GM19324 (cell line): Measurements from ENCODE around the gene VAV3.

Experiments
- ATAC-seq: cut with Tn5 transposase; IDR thresholded peaks from one replicate; pipeline ENCODE4 v1.9.1; 2021; ENCODE audit warnings: mild to moderate bottlenecking, moderate library complexity; ENCODE audit not compliant: unreplicated experiment, low FRiP score

Gene VAV3

DNA sequence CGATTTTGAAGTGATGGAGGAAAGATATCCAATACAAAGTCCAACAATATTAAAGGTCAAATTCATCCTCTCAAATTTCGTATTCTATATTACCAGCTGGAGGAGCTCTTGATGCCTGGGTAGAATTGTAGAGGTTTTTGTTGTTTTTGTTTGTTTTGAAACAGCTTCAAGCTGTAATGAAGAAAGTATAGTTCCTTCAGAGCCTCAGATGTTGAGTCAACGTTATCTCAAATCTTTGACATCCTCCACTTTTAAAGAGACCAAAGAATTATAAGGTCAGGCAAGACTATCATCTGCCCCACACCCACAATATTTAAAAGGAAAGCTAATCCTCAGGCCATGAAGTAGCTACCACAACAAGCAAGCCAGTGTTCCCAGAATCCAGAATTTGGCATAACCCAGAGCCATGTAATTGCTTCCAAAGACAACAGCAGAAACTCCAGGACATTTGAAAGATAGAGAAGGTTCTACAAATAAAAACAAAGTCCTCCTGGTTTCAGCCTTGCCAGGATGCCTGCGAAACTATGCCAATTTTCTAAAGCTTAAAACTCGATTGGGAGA, 24.9 kb downstream of the VAV3 start:
- no peak for ATAC-seq

DNA sequence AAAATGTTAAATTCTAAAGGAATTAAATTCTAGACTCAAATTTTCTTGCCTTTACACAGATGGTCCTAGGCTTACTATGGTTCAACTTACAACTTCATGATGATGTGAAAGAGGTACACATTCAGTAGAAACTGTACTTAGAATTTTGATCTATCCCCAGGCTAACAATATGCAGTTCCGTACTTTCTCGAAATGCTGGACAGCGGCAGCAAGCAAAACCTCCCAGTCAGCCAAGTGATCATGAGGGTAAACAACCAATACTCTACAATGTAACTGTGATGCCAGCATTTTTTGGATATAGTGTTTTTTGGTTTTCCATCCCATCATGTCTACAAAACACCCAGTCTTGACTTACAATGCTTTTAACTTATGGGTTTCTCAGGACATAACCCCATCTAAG, 25.7 kb downstream of the VAV3 start:
- ATAC-seq: no peak

GRCh38 chr1:107936498-107937481, 28.2 kb downstream of the VAV3 start:
- ATAC-seq: no peak

GRCh38 chr1:107935396-107936064, 29.4 kb downstream of the VAV3 start:
- peak; percentile 67 for ATAC-seq

GRCh38 chr1:107934578-107934977, 30.4 kb downstream of the VAV3 start:
- ATAC-seq: no peak

DNA sequence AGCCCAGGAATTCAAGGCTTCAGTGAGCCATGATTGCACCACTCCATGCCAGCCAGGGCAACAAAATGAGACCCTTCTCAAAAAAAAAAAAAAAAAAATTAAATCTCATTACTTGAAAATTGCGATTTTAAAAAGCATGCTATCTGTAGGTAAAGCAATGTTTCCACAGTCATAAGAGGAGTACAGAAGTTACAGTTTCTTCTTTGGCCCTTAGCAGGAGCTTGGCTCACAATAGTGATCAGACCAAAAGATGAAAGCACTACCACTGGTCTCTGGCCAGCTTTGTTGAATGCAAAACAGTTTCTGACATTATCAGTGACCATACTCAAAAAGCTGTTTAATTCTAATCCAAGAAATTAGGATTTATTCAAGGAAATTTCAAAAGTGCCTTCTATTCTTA, 31.2 kb downstream of the VAV3 start:
- no peak for ATAC-seq

DNA sequence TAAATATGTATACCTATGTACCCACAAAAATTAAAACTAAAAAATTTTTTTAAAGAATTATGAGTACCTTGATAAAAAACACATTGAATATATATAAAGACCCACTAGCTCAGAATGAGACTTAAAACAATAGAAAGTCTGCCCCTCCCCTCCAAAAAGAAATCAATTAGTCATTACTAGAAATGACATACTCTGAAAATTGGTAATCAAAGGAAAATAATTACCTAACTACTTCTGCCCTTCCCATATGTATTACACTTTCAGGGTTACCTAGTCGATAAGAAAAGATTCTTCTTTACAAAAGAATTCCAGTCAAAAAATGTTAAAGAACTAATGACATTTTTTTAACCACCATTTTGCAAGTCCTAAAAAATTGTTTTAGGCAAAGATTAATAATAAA, 34.7 kb downstream of the VAV3 start:
- ATAC-seq: no peak

DNA sequence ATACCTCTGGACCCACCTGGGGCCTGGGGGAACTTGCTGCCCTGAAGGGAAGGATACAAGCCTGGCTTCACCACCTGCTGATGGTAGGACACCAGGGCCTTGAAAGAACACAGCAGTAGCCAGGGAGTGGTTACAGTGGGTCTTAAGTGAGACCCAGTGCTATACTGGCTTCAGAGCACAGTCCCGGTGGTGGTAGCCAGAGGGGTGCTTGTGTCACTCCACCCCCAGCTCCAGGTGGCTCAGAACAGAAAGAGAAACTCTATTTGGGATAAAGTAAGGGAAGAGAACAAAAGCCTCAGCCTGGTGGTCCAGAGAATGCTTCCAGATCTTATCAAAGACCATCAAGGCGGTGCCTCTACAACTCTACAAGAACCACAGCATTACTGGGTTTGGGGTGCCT, 37.2 kb downstream of the VAV3 start:
- ATAC-seq: no peak

- ATAC-seq: no peak
Measured at GRCh38 chr1:107926436-107927080, 38.4 kb downstream of the VAV3 start.

GRCh38 chr1:107925565-107925964, 39.4 kb downstream of the VAV3 start:
- no peak for ATAC-seq

DNA sequence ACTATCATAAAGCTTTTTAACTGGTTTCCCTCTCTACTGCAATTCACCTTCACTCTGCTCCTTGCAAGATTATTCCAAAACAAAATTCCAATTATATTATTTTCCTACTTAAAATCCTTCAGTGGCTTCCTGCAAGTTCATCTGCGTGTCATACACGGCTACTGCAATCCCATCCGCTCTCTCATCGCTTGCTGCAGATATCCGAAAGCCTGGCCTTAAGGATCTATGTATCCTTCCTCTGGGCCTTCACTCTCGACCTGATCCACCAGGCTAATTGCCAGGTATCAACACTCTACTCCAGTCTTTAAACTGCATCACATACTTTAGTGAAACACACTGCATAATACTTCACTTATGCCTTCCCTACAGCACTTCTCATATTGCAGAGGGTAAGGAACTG, 44.0 kb downstream of the VAV3 start:
- ATAC-seq: no peak

- ATAC-seq: no peak
Measured at GRCh38 chr1:107920561-107920960, 44.4 kb downstream of the VAV3 start.

DNA sequence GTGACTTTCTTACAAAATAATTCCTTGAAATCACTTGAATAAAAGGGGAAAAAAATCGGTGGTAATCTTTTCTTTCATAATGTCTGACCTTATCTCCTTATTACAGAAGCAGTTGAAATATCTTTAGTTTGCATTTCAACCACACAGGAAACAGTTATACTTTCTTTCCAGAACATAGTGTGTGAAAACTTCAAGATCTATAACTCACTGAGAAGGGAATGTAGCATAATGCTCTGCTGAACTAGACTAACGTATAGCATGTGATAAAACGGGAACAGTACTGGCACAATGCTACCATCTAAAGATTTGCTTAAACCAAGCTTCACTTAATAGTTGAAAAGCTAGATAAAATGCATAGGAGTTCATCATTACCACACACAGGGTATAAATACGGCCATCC, 45.0 kb downstream of the VAV3 start:
- no peak for ATAC-seq

DNA sequence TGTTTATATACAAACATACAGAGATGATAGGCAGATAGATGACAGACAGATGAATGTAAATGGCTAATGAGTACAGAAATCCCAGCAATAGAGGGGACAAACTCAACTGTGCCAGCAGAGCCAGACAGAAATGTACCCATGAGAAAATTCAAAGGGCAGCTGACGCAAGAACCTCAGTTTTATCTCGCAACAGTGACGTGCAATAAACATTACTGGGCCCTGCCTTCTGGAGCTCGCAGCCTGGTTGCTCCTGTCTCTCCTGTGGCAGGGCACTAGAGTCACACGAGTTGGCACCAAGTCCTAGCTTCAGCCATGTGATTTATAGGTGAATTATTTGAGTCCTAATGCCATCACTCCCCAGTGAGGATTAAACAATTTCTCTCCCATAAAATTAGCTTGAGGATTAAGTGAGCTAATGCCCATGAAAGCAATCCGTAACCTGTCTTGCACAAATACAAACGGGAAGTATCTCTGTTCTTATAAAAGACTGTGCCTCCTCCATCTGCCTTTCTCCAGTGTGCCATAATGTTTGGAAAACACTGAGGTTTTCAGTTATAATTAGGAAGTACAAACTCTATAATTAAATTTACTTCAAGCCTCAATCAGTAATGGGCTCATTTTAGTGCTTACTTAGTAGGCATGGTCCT, 50.7 kb downstream of the VAV3 start:
- no peak for ATAC-seq

DNA sequence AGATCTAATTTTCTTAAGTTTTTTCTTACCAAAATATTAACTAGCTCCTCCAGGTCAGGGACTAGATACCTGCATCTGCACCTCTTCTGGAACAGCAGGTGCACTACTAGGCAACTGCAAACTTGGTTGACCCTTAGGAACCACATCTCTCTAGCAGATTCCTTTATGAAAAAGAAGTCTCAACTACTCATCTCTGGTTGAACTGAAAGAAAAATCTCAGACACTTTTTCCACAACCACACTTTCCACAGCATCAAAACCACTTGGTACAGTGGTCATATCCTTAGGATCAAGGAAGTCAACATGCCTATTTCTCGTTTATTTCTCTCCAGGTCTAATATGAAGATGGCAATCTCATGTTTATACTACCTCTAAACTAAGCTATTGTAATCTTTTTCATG, 52.3 kb downstream of the VAV3 start:
- ATAC-seq: no peak

DNA sequence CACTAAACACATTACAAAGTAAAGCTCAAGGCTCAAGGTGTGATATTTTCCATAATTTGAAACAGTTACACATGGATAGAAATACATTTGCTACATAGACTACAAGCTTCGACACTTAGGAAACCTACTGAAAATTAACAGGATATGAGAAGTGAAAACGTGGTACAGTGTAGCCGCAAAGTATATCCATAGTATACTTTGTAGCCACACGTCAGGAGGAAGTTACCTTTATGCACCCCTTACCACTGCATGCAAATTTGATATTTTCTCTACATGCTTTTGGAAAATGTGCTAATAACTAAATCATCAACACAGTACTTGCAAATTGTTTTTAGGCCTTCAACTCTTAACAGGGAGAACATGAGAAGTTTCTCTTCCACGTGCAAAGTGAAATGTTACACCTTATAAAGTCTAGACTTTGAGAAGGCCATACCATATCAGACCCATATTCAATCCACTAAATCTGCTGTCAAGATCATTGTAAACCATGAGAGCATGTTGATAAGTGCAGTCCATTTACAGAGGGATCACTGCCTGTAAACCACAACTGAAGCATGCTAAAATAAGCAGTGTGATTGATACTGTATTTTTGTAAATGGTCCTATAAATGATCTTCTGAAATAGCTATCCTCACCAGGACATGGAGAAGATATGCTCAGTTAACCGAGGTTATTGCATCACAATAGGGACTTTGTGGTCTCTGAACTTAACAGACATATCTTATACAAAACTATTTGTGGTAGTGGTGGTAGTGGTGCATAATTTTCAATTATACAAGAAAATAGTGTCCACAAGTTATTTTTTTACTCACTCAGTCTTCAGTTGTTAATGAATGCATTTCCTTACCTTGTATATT, 64.7 kb downstream of the VAV3 start:
- no peak for ATAC-seq

DNA sequence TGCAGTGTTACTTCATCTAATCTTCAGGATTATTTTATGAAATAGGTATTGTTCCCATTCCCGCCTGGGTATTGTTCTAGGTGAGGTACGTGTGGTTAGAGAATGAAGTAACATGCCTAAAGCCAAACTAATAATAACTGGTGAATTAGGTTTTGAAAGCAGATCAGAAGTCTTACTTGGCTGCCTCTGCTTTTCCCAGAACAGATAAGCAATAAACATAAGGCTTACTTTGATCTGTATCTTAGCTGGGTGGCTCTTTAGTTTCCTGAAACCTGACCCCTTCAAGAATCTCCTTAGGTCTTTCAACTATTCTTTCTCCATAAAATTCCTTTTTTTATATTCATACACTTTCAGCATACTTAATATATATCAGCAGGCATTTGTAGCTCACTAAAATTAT, 65.3 kb downstream of the VAV3 start:
- no peak for ATAC-seq

DNA sequence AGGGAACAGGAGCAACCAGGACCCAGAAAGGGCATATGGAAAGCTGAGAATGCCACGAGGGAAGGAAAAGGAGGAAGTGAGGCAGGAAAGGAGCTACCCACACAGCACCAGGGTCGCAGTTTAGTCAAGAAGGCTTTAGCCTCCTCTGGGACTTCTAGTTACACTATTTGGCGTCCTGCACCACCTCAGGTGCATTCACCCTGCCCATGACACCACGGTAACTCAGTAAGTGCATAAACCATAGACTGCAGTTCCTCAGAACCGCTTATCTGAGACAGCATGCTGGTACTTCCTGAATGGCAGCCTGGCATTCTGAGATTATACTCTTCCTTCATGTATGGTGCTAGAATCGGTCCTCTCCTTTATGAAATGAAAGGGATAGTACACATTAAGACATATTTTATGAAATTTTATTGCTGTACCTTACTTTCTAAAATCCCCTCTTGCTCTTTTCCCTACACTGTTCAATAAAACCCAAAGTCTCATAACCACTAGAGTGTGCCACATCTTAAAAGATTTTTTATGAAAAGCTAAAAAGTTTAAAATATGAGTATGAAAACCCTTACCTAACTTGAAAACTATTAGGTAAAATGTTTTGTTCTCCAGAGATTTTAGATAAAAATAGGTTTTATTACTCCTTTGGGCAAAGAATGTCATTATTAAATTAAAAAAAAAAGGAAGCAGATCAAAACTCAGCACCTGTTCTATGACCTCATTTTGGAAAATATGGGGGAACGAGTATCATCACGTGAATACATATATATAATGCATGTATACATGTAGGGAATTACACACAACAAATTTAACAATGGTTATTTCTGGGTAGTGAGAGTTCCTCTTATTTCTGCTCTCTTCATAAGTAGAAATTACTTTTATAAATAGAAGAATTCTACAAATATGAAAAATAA, 67.3 kb downstream of the VAV3 start:
- ATAC-seq: no peak

DNA sequence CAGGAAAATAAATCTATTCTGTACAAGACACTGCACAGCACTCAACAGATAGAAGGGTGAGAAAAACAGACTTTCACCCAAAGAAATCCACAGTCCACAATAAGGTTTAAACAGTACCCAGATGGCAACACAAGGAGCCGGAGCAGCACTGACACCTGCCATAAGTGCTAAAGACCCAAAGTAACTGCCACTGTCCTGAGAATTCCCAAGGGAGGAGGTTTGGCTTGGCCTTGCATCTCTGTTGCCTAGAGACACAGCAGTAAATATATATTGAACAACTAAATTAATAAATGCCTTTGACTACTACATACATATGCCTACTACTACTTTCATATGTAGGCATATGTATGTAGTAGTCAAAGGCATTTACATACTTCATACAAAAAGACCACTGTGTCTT, 68.0 kb downstream of the VAV3 start:
- ATAC-seq: no peak
